GM18909 (cell line): ENCODE measurements around the gene CD82.

ENCODE experiments used
- ATAC-seq: cut with Tn5 transposase; IDR thresholded peaks from one replicate; pipeline ENCODE4 v1.9.1; 2021; ENCODE audit warnings: mild to moderate bottlenecking; ENCODE audit not compliant: unreplicated experiment, poor library complexity

Gene CD82

GRCh38 chr11:44573333-44573732 is 7.9 kb downstream of the CD82 start:
- no peak for ATAC-seq

DNA sequence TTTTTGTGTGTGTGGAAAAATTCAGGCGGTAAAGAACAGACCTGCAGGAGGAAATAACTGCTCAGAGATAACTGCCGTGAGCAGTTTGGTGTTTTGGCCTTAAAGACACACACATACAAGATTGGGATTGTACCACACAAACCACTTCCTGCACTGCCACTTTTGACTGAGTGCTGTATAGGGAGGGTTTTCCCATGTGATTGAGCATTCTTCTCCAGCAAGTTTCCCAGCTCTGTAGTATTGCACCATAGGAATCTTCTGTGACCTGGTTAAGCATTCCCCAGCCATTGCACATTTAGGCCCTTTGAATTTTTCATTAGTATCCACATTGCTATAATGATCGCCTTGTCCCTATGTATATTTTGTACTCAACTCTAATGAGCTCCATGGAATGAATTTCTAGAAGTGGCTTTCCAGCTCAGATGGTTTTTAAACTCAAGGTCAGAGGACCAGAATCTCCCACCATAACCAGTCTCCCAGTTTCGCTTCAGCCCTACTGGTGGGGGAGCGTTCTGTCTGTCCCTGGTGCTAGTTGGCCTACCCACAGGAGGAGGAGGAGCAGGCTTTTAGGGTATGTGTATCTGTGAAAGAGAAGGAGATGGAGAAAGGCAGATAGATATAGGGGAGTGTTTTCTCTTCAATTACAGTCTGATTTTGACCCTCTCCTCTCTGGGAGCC is 9.3 kb downstream of the CD82 start:
- peak; percentile 60 for ATAC-seq

GRCh38 chr11:44575288-44575672 is 9.8 kb downstream of the CD82 start:
- ATAC-seq: no peak

GRCh38 chr11:44575962-44576361 is 10.5 kb downstream of the CD82 start:
- ATAC-seq: no peak

GRCh38 chr11:44576656-44577055 is 11.2 kb downstream of the CD82 start:
- no peak for ATAC-seq

DNA sequence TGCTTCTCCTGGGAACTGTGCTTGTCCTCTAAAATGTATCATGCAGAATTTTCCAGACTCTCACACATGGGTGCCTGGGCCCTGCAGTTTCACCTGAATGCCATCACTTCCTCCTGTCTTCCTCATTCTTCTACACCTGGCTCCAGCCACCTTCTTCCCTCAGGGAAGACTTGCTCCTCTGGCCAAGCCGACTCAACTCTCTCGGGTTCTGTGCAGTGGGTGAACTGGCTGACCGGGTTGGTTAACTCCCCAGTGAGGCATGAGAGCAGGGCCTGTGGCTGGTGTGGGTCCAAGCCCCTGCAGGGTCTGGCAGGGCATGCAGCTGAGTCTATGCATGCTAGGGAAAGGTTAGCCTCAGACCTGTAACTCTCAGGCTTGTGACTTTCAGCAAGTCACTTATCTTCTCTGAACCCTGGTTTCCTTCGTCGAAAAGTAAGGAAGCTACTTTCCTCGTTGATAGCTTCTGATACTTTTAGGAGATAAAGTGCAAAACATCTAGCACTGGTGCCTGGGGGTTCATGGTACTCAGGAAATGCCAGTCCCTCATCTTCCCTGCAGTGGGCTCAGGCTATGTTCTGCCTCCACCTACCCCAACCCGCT is 11.9 kb downstream of the CD82 start:
- no peak for ATAC-seq

GRCh38 chr11:44578279-44578678 is 12.8 kb downstream of the CD82 start:
- ATAC-seq: peak; percentile 37

DNA sequence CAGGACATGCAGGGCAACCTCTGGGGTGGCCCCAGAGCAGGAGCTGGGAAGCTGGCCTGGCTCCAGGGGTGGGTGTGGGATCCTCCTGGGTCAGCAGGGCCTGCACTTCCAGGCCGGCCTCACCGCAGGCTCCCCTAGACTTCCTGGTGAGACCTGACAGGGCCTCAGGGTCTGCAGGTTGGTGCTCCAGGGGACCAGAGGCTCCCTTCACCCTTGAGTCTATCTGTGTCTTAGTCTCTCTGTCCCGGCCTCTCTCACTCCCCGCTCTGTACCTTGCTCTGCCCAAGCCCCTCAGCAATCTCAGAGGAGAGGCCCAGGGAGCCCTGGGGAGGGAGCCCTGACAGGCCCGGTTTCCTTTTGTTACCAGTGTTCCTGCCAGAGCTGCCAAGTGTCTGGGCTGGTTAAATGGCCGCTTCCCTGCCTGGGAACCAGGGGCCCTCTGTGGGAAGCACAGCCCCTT is 13.9 kb downstream of the CD82 start:
- ATAC-seq: no peak

- ATAC-seq: no peak
These were observed 15.2 kb downstream of the CD82 start for GRCh38 chr11:44580701-44581100.

DNA sequence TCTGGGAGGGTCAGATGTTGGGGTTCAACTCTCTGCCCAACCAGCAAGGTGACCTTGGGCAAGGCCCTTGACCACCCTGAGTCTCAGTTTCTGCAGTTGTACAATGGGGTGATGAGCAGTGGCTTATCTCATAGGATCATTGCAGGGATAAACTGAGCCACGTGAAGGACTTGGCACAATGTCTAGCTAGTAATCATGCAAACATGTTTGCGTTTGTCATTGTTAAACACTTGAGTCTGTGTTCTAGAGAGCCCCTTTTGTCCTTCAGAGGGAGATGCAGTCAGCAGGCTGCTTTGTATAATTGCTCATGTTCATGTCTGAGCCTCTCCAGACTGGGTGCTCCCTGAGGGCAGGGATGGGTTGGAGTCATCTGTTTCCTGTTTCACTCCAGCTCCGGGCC is 15.8 kb downstream of the CD82 start:
- no peak for ATAC-seq

DNA sequence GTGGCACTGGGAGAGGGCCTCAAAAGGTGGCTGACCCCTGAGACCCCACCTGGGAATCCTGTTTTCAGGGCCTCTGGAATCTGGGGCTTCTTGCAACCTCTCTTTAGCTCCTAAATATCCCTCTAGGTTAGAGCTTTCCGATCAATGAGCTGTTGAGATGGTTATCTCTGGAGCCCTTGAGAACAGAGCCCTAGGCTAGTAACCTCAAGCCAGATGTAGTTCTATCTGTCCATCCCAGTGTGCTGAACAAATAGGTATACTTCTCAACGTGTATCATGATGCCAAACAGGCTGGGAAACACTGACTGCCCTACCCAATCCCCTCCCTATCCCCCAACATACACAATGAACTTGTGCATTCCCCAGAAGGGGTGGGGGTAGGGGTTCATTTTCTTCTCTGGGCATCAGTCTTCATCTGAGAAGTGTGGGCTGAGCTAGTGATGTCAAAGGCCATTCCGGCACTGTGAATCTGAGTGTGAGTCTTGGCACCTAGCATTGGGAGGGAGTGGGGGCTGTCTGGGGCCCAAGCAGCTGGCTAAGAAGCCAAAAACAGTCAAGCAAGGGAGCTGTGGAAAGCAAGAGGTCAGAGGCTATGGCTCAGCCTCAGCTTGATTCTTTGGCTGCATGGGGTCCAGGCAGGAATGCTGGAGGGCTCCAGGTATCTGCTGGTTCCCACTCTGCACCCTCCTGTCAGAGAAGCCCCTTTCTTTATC is 17.3 kb downstream of the CD82 start:
- ATAC-seq: no peak

DNA sequence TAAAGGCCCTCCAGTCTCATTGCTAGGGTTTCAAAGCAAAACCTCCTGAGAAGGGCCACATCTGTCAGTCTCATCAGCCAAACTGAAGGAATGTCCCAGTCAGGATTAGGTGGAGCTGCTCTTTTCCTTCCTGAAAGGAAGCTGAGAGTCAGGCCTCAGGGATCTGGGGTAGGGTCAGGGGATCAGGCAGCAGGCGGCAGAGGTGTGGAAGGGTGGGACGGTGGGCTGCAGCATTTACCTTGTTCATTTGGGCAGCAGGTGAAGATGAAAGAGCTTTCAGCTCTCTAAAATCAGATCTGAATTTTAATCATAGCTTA is 17.8 kb downstream of the CD82 start:
- ATAC-seq: no peak

- ATAC-seq: no peak
These were observed 20.0 kb downstream of the CD82 start for GRCh38 chr11:44585421-44585820.

- ATAC-seq: no peak
These were observed 23.8 kb downstream of the CD82 start for GRCh38 chr11:44589301-44589700.

DNA sequence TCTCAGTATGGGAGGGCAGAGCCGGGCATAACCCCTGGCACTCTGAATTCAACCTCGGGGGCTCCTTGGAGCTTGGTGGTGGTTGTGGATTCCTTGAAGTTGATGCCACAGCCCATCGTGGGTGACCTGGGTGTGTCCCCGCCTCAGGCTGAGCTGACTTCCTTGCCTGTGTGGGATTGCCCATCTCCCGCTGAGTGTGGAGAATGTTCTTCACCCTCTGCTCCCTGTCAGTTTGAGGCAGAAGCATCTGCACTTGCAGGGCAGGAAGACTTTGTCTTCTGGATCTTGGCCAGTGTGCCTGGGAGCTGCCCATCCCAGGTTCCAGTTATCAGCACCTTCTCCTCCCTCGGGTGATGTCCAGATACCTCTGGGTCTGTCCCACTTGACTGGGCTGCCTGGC is 25.3 kb downstream of the CD82 start:
- ATAC-seq: no peak

- no peak for ATAC-seq
These were observed 26.1 kb downstream of the CD82 start for GRCh38 chr11:44591557-44591956.

GRCh38 chr11:44592125-44592940 is 26.9 kb downstream of the CD82 start:
- no peak for ATAC-seq

DNA sequence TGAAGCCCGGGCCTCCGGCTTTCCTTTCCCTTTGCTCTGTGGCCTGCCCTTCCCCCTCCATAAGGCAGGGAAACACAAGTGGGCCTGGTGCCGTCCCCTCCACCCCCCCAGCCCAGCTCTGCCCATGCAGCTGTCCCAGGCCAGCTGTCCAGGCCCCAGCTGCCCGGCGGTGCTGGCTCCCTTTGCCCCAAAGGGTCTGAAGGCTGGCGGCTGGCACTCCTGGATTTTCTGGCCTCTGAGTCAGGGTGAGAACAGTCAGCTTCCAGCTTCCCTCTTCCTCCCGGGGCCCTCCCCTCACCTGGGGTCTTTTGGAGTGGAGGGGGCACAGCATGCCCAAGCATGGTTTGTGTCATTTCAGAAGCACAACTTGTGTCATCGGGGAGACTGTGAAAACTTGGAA is 27.8 kb downstream of the CD82 start:
- ATAC-seq: no peak

GRCh38 chr11:44595006-44595405 is 29.5 kb downstream of the CD82 start:
- ATAC-seq: no peak

DNA sequence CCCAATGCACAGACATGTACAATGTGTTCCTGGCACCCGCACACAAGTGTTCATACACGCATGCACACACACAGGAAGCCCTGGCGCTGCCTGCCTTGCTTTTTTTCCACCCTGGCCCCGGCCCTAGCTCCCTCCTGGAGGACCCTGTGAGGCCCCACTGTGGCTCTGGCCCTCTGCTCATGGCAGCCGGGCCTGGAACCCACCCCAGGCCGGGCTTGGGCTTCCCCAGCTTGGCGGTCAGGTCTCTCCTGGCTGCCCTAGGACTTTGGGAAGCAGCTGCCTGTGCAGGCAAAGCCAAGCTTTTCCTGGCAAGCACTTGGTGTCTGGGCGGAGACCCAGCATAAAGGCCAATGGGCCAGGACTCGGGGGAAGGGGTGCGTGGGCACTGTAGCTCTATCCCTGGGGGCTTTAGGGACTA is 30.5 kb downstream of the CD82 start:
- ATAC-seq: no peak
